Endometrial microvascular endothelial cells (primary cell): ENCODE data around the gene PPP1R3C. TPM values are rescaled to one million over a fixed set of nuclear protein-coding genes. Genes with fewer than 3 reads are reported as not detected.

Experiments
- in situ Hi-C: cut with HindIII; loops from 2 replicates; pipeline ENCODE4 v1.10.0; 2017; ENCODE audit warnings: low sequenced_read_pairs, low pct_unique_long_range_greater_than_20kb; ENCODE audit errors: inconsistent ontology term
- total RNA-seq: library from RNA; depleted of rRNA; stranded (reverse); fragments of >200 nt; gene quantifications from one replicate; pipeline ENCODE4 v1.2.3, GENCODE V29; 2015; ENCODE audit errors: inconsistent ontology term

PPP1R3C gene
- total RNA-seq, 1 donor from 2014 or later: 2.0 TPM

DNA sequence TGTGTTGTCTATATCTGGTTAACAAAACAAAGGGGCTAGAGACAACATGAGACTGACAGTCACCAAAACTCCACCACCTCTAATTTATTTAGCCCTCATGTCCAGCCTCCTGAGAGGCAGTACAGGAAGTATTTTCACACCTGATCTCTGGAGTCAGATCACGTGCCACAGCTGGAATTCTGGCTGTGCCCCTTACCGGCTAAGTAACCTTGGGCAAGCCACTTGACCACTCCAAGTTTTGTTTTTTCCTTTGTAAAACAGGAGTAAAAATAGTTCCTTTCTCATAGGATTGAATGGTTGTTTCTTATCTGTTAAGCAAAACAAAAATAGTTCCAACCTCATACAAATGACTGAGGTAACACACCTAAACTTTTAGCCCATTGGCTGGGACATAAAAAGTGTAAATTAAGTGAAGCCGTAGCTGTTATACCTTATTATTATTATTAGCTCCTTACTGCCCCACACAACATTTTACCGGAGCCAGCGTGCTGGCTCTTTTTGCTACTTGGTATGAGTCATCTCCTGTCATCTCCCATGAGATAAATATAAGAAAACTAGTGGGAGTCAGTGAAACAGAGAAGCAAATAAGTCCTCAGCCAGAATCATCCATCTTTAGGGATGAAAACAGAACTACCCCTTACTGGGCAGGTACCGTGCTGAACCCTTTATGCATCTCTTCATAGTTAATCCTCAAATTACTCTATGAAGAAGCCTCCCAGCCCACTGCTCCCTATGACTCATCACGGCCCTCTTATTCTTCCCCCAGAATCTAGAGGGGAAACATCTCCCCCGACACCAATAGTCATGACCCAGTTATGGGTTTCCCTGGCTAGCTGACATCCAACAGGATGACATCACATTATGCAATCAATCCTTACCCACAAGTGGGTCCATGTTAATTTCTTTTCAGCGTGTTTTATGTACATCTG, 44.9 kb downstream of the PPP1R3C start:
- in situ Hi-C loops: no loop called here

DNA sequence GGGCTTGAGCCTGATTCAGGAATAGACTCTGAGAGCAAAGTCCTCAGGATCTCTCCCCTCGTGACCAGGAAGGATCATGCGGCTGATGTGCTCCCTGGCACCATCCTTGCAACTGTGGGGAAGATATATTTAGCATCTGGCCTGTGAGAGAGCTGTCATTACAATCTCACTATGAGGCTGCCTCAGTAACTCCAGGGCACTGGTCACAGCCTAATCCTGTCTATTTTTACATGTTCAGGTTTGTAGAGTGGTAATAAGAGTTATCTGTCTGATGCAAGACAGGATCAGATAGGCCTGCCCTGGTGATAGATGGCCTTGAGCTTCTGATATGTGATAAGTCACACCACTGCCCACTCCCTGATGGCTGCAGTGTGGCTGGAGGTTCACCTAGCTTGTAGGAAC, 50.7 kb downstream of the PPP1R3C start:
- in situ Hi-C loops: no loop called here

DNA sequence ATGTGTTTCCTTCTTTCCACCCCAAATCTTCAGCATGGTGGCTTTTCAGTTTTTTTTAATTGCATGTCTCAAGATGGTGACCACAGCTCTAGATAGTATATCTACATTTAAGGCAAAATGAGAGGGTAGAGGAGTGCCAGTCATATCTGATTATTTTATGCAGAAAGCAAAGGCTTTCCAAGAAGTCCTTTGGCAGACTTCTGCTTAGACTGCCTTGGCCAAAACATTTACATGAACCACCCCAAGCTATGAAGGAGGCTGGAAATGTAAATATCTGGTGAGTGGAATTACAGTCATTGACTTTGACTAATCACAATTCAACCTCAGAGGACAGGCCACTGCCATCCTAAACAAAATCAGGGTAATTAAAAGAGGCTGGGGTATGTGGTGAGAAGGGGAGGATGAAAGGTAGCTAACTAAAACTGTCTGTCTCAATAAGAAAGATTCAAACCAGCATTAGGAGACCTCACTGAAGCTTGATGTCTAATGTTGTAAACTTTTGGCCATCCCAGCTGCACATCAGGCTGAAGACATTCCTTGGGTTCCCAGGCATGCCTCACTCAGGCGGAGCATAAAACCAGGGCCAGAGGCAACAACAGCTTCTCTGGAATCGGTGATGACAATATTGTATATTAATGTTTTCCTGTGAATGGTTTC, 53.4 kb downstream of the PPP1R3C start:
- in situ Hi-C loops: no loop called here

Other genes with a start within 250 kb of the PPP1R3C start
- gene HECTD2, start 222.7 kb downstream of the PPP1R3C start, total RNA-seq: 3.9 TPM
- 28.4 TPM for gene TNKS2, start 165.4 kb upstream of the PPP1R3C start, total RNA-seq